Measurements from ENCODE around the gene ABCB9. TPM values are rescaled to one million over a fixed set of nuclear protein-coding genes. Genes with fewer than 3 reads are reported as not detected.
"Not testable (repeated sequence)": the region's sequence is repeated elsewhere in the genome, so short reads cannot be mapped to it uniquely, and the experiment has no call there.

Gene ABCB9
- polyA plus RNA-seq, 3 donors = 5.1 to 5.8 (median 5.1) TPM

GRCh38 chr12:122944605-122945592, 21.4 kb downstream of the ABCB9 start:
- DNase-seq (ENCODE audit: low read depth in 3 of 3, low spot score in 2 of 3) = no peak

- no peak for DNase-seq (ENCODE audit: low read depth in 3 of 3, low spot score in 2 of 3)
These were observed 23.1 kb downstream of the ABCB9 start for GRCh38 chr12:122943196-122943595.

GRCh38 chr12:122942637-122943036, 23.6 kb downstream of the ABCB9 start:
- DNase-seq (ENCODE audit: low read depth in 3 of 3, low spot score in 2 of 3) = no peak

GRCh38 chr12:122941351-122941750, 24.9 kb downstream of the ABCB9 start:
- not testable (repeated sequence) for DNase-seq (ENCODE audit: low read depth in 3 of 3, low spot score in 2 of 3)

GRCh38 chr12:122939125-122939524, 27.1 kb downstream of the ABCB9 start:
- DNase-seq (ENCODE audit: low read depth in 3 of 3, low spot score in 2 of 3) = no peak

GRCh38 chr12:122937622-122938091, 28.6 kb downstream of the ABCB9 start:
- DNase-seq (ENCODE audit: low read depth in 3 of 3, low spot score in 2 of 3) = no peak

- no peak for DNase-seq (ENCODE audit: low read depth in 3 of 3, low spot score in 2 of 3)
These were observed 30.9 kb downstream of the ABCB9 start for GRCh38 chr12:122935318-122935717.

GRCh38 chr12:122934722-122935121, 31.5 kb downstream of the ABCB9 start:
- DNase-seq (ENCODE audit: low read depth in 3 of 3, low spot score in 2 of 3) = no peak

- no peak for DNase-seq (ENCODE audit: low read depth in 3 of 3, low spot score in 2 of 3)
These were observed 34.1 kb downstream of the ABCB9 start for GRCh38 chr12:122932207-122932606.

- no peak for DNase-seq (ENCODE audit: low read depth in 3 of 3, low spot score in 2 of 3)
These were observed 36.5 kb downstream of the ABCB9 start for GRCh38 chr12:122929812-122930211.

- no peak for DNase-seq (ENCODE audit: low read depth in 3 of 3, low spot score in 2 of 3)
These were observed 37.1 kb downstream of the ABCB9 start for GRCh38 chr12:122929148-122929538.

- no peak for DNase-seq (ENCODE audit: low read depth in 3 of 3, low spot score in 2 of 3)
These were observed 37.7 kb downstream of the ABCB9 start for GRCh38 chr12:122928404-122929147.

GRCh38 chr12:122927756-122928403, 38.4 kb downstream of the ABCB9 start:
- DNase-seq (ENCODE audit: low read depth in 3 of 3, low spot score in 2 of 3) = no peak

GRCh38 chr12:122921917-122922316, 44.3 kb downstream of the ABCB9 start:
- no peak for DNase-seq (ENCODE audit: low read depth in 3 of 3, low spot score in 2 of 3)

GRCh38 chr12:122920687-122921086, 45.6 kb downstream of the ABCB9 start:
- no peak for DNase-seq (ENCODE audit: low read depth in 3 of 3, low spot score in 2 of 3)

- no peak for DNase-seq (ENCODE audit: low read depth in 3 of 3, low spot score in 2 of 3)
These were observed 47.4 kb downstream of the ABCB9 start for GRCh38 chr12:122918827-122919226.

- DNase-seq (ENCODE audit: low read depth in 3 of 3, low spot score in 2 of 3) = no peak
These were observed 48.6 kb downstream of the ABCB9 start for GRCh38 chr12:122917507-122918121.

- DNase-seq (ENCODE audit: low read depth in 3 of 3, low spot score in 2 of 3) = no peak
These were observed 56.6 kb downstream of the ABCB9 start for GRCh38 chr12:122909442-122910288.

- DNase-seq (ENCODE audit: low read depth in 3 of 3, low spot score in 2 of 3) = no peak
These were observed 57.3 kb downstream of the ABCB9 start for GRCh38 chr12:122908915-122909314.

- DNase-seq (ENCODE audit: low read depth in 3 of 3, low spot score in 2 of 3) = not testable (repeated sequence)
These were observed 61.0 kb downstream of the ABCB9 start for GRCh38 chr12:122905258-122905657.

Data from right renal cortex interstitium (tissue), 3 donors.